GM12878 (cell line): ENCODE data around the gene MAP4K4. TPM values are rescaled to one million over a fixed set of nuclear protein-coding genes. Genes with fewer than 3 reads are reported as not detected.

Experiments
- ATAC-seq: fragments of 200-7000 bp; cut with Tn5 transposase; 3 replicates; pipeline ENCODE4 v1.9.1; 2020; ENCODE audit warnings: mild to moderate bottlenecking, moderate library complexity
- BruUV-seq: library from RNA; stranded (reverse); fragments of 400-500 nt; replicated peaks from 2 replicates; lab custom pipeline; 2021; lab: Mats Ljungman, UMichigan
- CTCF ChIA-PET: fragments of 300-600 bp; sonication (Branson Sonifier 250); formaldehyde crosslinking; extraction: SDS; loops from one replicate; lab custom pipeline; 2021; ENCODE audit warnings: inconsistent platforms; lab: Yijun Ruan, JAX
- POLR2A ChIA-PET: fragments of 350-600 bp; formaldehyde crosslinking; extraction: SDS; loops from one replicate; lab custom pipeline; 2021; ENCODE audit warnings: inconsistent platforms; lab: Charles Lee
- RAD21 ChIA-PET: fragments of 300-600 bp; sonication (Branson Sonifier 250); formaldehyde crosslinking; loops from one replicate; lab custom pipeline; 2023; ENCODE audit warnings: antibody characterized with exemption; ENCODE audit not compliant: unreplicated experiment; lab: Charles Lee
- SMC1A ChIA-PET: fragments of 300-600 bp; sonication (Branson Sonifier 250); formaldehyde crosslinking; loops from one replicate; lab custom pipeline; 2023; ENCODE audit not compliant: unreplicated experiment, uncharacterized antibody; lab: Charles Lee
- DNase-seq: peaks from one replicate; pipeline ENCODE4 v3.0.0-alpha.2; 2011; ENCODE audit warnings: low read depth, low spot score
- FAIRE-seq: peaks from 3 replicates; lab custom pipeline; 2011; peaks lifted over from hg19 to GRCh38; lab: Jason Lieb, UNC
- H2AFZ ChIP-seq: 2 replicates; pipeline ENCODE4 v1.6.0; 2011; ENCODE audit warnings: low read depth, low read length, control low read depth; ENCODE audit not compliant: control insufficient read depth
- H3K27ac ChIP-seq: 2 replicates; pipeline ENCODE4 v1.5.1; 2011; ENCODE audit warnings: control low read depth; ENCODE audit not compliant: control insufficient read depth, insufficient read depth
- H3K27me3 ChIP-seq, 2 experiments: replicated peaks in 1 of 2; 2 replicates each; pipeline versions ENCODE4 v1.6.0 to v1.6.1; 2011; ENCODE audit warnings: low read length in 1 of 2; ENCODE audit not compliant: control insufficient read depth in 2 of 2, insufficient read depth in 2 of 2
- H3K36me3 ChIP-seq, 2 experiments: 2 replicates each; pipeline ENCODE4 v1.5.1; 2011; ENCODE audit warnings: low read length in 1 of 2; ENCODE audit not compliant: control insufficient read depth in 2 of 2, insufficient read depth in 2 of 2
- H3K4me1 ChIP-seq: 2 replicates; pipeline ENCODE4 v1.6.1; 2011; ENCODE audit warnings: mild to moderate bottlenecking, low read length, moderate library complexity, mixed read lengths; ENCODE audit not compliant: control insufficient read depth, insufficient read depth
- H3K4me2 ChIP-seq: 2 replicates; pipeline ENCODE4 v1.6.0; 2011; ENCODE audit warnings: control low read depth; ENCODE audit not compliant: control insufficient read depth, insufficient read depth
- H3K4me3 ChIP-seq: fragments of 200-600 bp; sonication (generic); 2 replicates; pipeline ENCODE4 v1.5.1; 2016
- H3K79me2 ChIP-seq: 2 replicates; pipeline ENCODE4 v1.6.0; 2011; ENCODE audit warnings: low read length; ENCODE audit not compliant: control insufficient read depth, insufficient read depth
- H3K9ac ChIP-seq: 2 replicates; pipeline ENCODE4 v1.8.0; 2011; ENCODE audit warnings: low read length, control low read depth, mixed read lengths; ENCODE audit not compliant: control insufficient read depth, insufficient read depth
- H3K9me3 ChIP-seq: replicated peaks from 3 replicates; pipeline ENCODE4 v1.5.1; 2011; ENCODE audit warnings: mild to moderate bottlenecking, low read length; ENCODE audit not compliant: control insufficient read depth, insufficient read depth
- H4K20me1 ChIP-seq: 2 replicates; pipeline ENCODE4 v1.6.0; 2011; ENCODE audit not compliant: control insufficient read depth, insufficient read depth
- BCL11A ChIP-seq: IDR thresholded peaks from 2 replicates; pipeline ENCODE4 v1.6.1; 2011; ENCODE audit warnings: low read depth, low read length
- BHLHE40 ChIP-seq, 2 experiments: fragments of 450-650 bp in 1 of 2; IDR thresholded peaks; 2 replicates each; pipeline ENCODE4 v1.6.1; 2011 to 2017; ENCODE audit warnings: low read depth in 2 of 2, borderline replicate concordance in 1 of 2, improper control_type of control experiment in 1 of 2, low read length in 1 of 2, mild to moderate bottlenecking in 1 of 2
- EP300 ChIP-seq, 2 experiments: fragments of 150-350 bp in 1 of 2; IDR thresholded peaks; 2 replicates each; pipeline ENCODE4 v1.6.1; 2011 to 2012; ENCODE audit warnings: low read depth in 2 of 2, low read length in 2 of 2, borderline replicate concordance in 1 of 2, improper control_type of control experiment in 1 of 2, inconsistent platforms in 1 of 2; ENCODE audit not compliant: control insufficient read depth in 1 of 2
- ETV6 ChIP-seq, 2 experiments: fragments of 450-650 bp in 1 of 2; IDR thresholded peaks in 1 of 2; conservative IDR thresholded peaks in 1 of 2; 2 replicates each; pipeline ENCODE4 v1.6.1; 2014; ENCODE audit warnings: antibody characterized with exemption in 1 of 2, borderline replicate concordance in 1 of 2, low read depth in 1 of 2, mild to moderate bottlenecking in 1 of 2, moderate library complexity in 1 of 2
- NFYB ChIP-seq: IDR thresholded peaks from 2 replicates; pipeline ENCODE4 v1.6.1; 2011; ENCODE audit warnings: low read depth, mild to moderate bottlenecking, low read length, improper control_type of control experiment, moderate library complexity; ENCODE audit not compliant: insufficient read depth
- PKNOX1 ChIP-seq: fragments of 450-650 bp; IDR thresholded peaks from 2 replicates; pipeline ENCODE4 v1.6.1; 2016; ENCODE audit warnings: mild to moderate bottlenecking
- SMARCA5 ChIP-seq: fragments of 450-650 bp; IDR thresholded peaks from 2 replicates; pipeline ENCODE4 v1.6.1; 2017; ENCODE audit warnings: mild to moderate bottlenecking
- SPI1 ChIP-seq: IDR thresholded peaks from 2 replicates; pipeline ENCODE4 v1.6.1; 2011; ENCODE audit warnings: low read depth, mild to moderate bottlenecking, low read length, moderate library complexity, borderline replicate concordance; ENCODE audit not compliant: insufficient read depth
- WGBS: methylation state at CpG from one replicate; pipeline ENCODE4 v1.1.6; 2016; ENCODE audit warnings: low lambda C conversion rate; ENCODE audit not compliant: insufficient replicate concordance, insufficient coverage; ENCODE audit errors: missing lambda C conversion rate; 5-methylcytosine and 5-hydroxymethylcytosine counted together
- in situ Hi-C: fragments of 300-500 bp; cut with MboI; formaldehyde crosslinking; loops from 9 replicates; pipeline ENCODE4 v1.14.3; 2018; ENCODE audit warnings: mixed read lengths
- intact Hi-C: fragments of 100-400 bp; cut with micrococcal nuclease; formaldehyde crosslinking; loops from one replicate; pipeline ENCODE4 v1.14.2; 2022; ENCODE audit not compliant: unreplicated experiment
- polyA plus RNA-seq, 11 experiments: library from polyadenylated mRNA; depleted of rRNA in 4 of 11; unstranded in 6 of 11; stranded (reverse) in 5 of 11; fragments of >200 nt; fragmentation: Nextera tagmentation in 4 of 11; fragmentation: Illumina TruSeq in 1 of 11; extraction: Ambion mirVana in 4 of 11; extraction: Trizol in 1 of 11; gene quantifications; 1 replicate in 1 of 11; 2 replicates in 10 of 11; pipeline versions ENCODE4 v1.2.1 to v1.2.3, GENCODE V29; 2011 to 2016; ENCODE audit warnings: inconsistent platforms in 2 of 11, missing spikeins in 2 of 11, low read depth in 1 of 11
- total RNA-seq, 4 experiments: library from RNA; depleted of rRNA in 3 of 4; stranded (reverse); fragments of >200 nt in 3 of 4; fragmentation: Illumina TruSeq in 1 of 4; extraction: Trizol in 1 of 4; gene quantifications; 2 replicates each; pipeline versions ENCODE4 v1.2.1 to v1.2.3, GENCODE V29; 2013 to 2021
- TF ChIP-seq, protein P1 (sequence below): fragments of 450-650 bp; IDR thresholded peaks from 2 replicates; pipeline ENCODE4 v1.6.1; 2017; ENCODE audit warnings: mild to moderate bottlenecking

Gene MAP4K4
- total and polyA plus RNA-seq, 10 of the 15 experiments (the other 5 are each of a cell fraction or from before 2014, with no cell fraction given), result 1.9 to 50.4 (median 9.7) TPM

GRCh38 chr2:101717071-101717845 lies 19.8 kb downstream of the MAP4K4 start:
- 0 out of 2 replicates have a peak overlapping the region, but pooled peaks have one; percentile 10 for H3K4me3 ChIP-seq

More at GRCh38 chr2:101717071-101717845, 19.8 kb downstream of the MAP4K4 start:
- RAD21 ChIA-PET, result interaction anchor here (0.9 to 2.6 kb wide), 12 partner anchors 9 to 95 kb away, joined by 3 to 11 read pairs (median 5); no protein-coding TSS in a partner anchor
- ATAC-seq, result peak; percentile 84
- no peaks in the 10 kb centered on the region for H3K79me2 ChIP-seq
- peaks cover 21% of the 10 kb centered on the region for H3K4me1 ChIP-seq
- TF ChIP-seq, protein P1, sequence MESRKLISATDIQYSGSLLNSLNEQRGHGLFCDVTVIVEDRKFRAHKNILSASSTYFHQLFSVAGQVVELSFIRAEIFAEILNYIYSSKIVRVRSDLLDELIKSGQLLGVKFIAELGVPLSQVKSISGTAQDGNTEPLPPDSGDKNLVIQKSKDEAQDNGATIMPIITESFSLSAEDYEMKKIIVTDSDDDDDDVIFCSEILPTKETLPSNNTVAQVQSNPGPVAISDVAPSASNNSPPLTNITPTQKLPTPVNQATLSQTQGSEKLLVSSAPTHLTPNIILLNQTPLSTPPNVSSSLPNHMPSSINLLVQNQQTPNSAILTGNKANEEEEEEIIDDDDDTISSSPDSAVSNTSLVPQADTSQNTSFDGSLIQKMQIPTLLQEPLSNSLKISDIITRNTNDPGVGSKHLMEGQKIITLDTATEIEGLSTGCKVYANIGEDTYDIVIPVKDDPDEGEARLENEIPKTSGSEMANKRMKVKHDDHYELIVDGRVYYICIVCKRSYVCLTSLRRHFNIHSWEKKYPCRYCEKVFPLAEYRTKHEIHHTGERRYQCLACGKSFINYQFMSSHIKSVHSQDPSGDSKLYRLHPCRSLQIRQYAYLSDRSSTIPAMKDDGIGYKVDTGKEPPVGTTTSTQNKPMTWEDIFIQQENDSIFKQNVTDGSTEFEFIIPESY, result 0 out of 2 replicates have a peak, but pooled peaks have one; percentile 11
- TF ChIP-seq BHLHE40 (IDR thresholded peaks at IDR 0.05; ENCODE audit: borderline replicate concordance in 1 of 2, low read depth in 2 of 2, low read length in 1 of 2) (peak; percentile 3 to 6; a peak in 1 of 4 replicates), EP300 (IDR thresholded peaks at IDR 0.05; ENCODE audit: borderline replicate concordance in 1 of 2, control insufficient read depth in 1 of 2, low read depth in 2 of 2, low read length in 2 of 2) (no peak), SPI1 (peak; percentile 50; the same call in 1 of the 2 replicates), PKNOX1 (peak; percentile 7; the same call in 1 of the 2 replicates), ETV6 (conservative IDR thresholded peaks at IDR 0.05 in 1 of 2, IDR thresholded peaks at IDR 0.05 in 1 of 2; ENCODE audit: borderline replicate concordance in 1 of 2, low read depth in 1 of 2) (peak in 1 of 2 experiments; percentile 84; a peak in 2 of 4 replicates), NFYB (peak; percentile 50; the same call in 1 of the 2 replicates), SMARCA5 (no peak), BCL11A (no peak)
- peak; percentile 66 for FAIRE-seq
- DNase-seq, result peak; percentile 44
- no peak overlapping the region for H3K9ac ChIP-seq
- H4K20me1 ChIP-seq, result no peaks in the 10 kb centered on the region
- WGBS, result 23% methylated on average over 9 of the region's 9 CpGs
- CTCF ChIA-PET, result interaction anchor here (0.7 to 4.4 kb wide), 7 partner anchors 9 to 310 kb away, joined by 3 to 19 read pairs (median 4); no protein-coding TSS in a partner anchor
- POLR2A ChIA-PET, result interaction anchor here (0.5 to 1.1 kb wide), 8 partner anchors 11 to 284 kb away, joined by 3 to 4 read pairs (median 3); no protein-coding TSS in a partner anchor
- SMC1A ChIA-PET, result interaction anchor here (0.7 to 3.9 kb wide), 14 partner anchors 8 to 95 kb away, joined by 3 to 26 read pairs (median 6); partner anchors contain the start of gene MAP4K4
- H3K27me3 ChIP-seq, result no peaks in the 10 kb centered on the region; a peak in 1 of 4 replicates
- peak overlapping the region; percentile 54 for H3K4me2 ChIP-seq
- no peak overlapping the region; the same call in 1 of the 2 replicates for H2AFZ ChIP-seq
- no peaks in the 10 kb centered on the region for H3K36me3 ChIP-seq
- H3K27ac ChIP-seq, result no peak overlapping the region; the same call in 1 of the 2 replicates
- intact Hi-C loops, result no loop called here
- H3K9me3 ChIP-seq, result peaks cover 4% of the 10 kb centered on the region; the same call in 2 of the 3 replicates
- no TSS peak for BruUV-seq
- in situ Hi-C loops, result no loop called here
